Forelimb muscle (tissue), 1 donor: ENCODE measurements around the gene TMEM100. TPM values are rescaled to one million over a fixed set of nuclear protein-coding genes. Genes with fewer than 3 reads are reported as not detected.

Experiments
- DNase-seq: peaks from one replicate; pipeline ENCODE4 v3.0.0-alpha.2; 2013; ENCODE audit warnings: low read depth
- polyA plus RNA-seq: library from polyadenylated mRNA; unstranded; fragments of 120-200 nt; gene quantifications from one replicate; pipeline ENCODE4 v1.2.1, GENCODE V29; 2013; ENCODE audit not compliant: insufficient read length

Gene TMEM100
- polyA plus RNA-seq, 1 donor: 8.0 TPM

DNA sequence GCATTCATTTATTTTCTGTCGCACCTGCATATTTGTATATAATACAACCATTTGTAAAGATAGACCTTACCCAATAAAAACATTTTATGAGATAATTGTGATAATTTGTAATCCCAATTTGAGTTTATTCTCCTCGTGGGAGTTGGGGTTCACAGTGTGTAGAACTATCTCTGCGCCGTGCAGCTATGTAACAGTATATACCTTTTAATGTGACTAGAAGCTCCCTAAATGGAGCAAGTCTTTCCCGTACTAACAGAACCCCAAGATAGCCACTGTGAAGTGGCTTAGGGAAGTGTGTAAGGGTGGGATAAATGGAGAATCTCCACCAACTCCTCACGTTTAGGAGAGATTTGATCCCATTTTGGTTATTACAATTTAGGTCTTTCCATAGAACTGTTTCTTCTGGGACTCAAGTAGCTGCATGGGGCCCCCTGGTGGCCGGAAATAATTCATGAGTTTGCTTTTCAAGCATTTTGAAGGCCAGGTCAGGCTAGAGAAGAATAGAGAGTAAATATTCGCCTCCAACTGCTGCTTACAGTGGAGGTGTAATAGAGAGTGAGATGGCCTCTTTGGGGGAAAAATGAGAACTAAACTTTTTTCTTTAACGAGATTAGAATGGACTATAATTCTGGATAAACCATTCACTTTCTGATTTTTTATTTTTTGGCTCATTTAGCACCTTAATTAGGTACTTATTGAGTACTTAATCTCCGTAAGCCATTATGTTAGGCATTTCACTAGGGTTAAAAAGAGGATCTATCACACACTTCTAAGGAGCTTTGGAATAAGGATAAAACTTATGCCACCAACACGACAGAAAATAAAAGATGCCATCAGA lies 4.5 kb downstream of the TMEM100 start:
- peak; percentile 44 for DNase-seq

DNA sequence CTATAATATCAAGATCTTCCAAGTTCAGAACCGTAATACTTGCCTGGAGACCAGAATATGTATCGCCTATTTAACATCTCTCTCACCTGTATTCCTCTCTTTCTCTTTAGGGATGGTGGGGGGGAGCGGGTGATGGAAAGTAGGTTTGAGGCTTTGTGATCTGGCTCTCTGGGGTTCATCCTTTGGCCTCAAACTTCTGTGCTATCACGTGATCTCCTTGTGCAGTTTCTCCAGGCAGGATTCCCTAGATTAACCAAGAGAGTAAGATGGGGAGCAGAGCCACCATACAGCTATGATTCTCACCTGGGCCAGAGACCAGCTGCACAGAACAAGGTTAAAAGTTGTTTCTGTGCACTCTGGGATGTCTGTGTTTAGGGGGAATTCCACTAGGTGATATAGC lies 5.2 kb downstream of the TMEM100 start:
- DNase-seq: no peak

DNA sequence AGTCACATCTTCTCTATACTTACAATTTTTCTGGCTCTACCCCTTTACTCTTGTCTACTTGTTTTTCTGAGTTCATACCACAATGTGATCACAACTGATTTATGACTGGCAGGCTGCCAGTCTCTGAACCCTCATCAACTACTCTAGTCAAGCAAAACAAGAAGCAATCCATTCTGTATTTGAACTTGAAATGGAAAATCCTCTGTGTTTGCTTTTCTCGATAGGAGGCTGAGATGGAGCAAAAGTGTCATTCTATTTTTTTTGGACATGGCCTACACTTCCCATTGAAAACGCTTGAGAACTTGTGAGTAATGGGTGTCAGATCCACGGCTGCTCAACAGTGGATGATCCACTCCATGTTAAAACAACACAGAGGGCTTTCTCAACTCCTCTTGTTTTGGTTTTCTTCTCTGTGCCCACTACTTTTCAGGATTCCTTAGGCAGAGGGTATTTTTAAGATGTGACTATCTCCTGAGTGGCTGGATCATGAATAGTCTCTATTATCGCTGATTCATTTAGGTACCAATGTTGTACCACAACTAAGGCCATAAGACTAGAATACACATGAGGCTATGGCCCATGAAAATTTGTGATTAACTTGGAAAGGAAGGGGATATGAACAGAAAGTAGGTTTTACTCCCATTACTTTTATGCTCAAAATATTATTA lies 11.7 kb downstream of the TMEM100 start:
- no peak for DNase-seq

DNA sequence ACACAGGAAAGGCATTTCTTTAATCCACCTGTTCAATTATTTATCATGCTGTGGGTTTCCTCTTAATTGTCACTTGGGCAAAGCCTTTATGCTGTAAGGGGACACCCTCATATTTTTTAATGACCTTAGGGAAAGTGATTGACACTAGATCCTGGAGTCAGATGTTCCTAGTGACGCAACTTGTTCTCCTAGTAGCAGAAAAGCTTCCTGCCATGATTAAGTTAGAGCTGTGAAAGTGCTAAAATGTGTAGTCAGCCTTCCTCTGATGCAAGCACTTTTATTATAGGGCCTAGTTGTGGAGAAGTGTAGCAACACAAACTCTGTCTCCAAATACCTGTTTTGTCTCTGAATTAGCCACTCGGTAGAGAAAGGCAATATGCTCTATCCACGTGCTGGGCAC lies 12.3 kb downstream of the TMEM100 start:
- no peak for DNase-seq

DNA sequence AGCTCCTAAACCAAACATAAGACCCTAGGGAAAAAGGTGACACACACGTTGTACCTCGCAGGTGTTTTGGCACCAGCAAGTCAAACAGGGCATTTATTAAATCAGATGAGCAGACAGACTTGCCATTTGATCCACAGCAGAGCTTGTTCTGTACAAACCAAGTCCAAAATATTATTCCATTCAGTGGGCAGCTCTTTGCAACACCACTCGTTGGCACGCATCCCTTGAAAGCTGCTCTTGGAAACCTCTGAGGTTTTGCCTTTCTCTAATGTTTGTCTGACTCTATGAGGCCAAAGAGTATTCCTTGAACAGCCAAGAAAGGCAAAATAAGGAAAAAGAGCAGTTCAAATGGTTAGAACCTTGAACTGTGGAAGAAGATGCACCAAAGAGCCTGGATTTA lies 12.7 kb downstream of the TMEM100 start:
- DNase-seq: no peak

DNA sequence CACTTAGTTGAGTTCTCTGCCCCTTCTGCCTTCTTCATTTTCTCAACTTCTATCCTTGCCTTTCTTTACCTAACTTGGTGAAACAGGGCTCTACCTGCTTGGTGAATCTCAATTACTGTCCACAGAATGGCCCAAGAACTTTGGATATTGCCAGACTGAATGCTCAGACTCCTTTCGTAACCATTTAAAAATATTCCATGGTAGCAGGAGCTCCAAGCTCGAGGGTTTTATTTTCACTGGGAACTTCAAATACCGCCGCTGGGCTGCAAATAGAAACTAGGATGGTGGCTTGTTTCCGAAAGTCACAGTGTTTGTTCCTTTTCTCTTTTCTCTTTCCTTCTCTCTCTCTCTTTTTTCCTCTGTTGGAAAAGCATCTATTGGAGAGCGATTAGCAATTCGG lies 13.2 kb downstream of the TMEM100 start:
- no peak for DNase-seq

DNA sequence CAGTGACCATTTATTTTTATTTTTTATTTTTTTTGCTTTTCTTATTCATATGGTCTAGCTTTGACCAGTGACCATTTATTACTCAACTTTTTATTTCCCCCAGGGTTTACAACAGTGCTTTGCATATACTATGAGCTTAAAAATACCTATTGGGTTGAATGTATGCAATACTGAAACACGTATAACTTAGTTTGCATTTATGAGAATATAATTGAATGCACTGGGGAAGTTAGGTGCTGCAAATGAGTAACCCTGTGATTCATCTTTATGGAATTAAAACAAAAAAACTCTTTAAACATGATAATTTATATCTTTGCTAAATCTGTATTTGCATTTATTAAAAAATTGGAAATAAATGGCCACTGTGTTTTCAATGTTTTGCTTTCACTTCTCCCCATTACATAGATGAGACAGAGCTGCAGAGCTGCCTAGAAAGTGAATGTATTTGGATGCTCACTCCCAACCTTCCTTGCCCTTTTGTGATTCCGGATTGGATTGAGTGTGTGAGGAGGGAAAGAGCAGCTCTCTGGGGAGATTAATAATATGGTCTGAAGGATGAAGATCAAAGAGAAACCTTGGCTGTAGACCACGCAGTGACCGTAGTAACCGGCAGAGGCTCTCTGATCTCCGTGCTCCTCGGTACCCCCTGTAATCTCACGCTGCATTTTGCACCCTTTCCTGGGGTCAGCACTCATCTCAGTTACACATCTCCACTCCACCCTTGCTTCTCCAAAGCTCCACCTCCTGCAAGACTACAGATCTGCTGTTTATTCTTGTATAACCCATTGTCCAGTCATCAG lies 14.3 kb downstream of the TMEM100 start:
- DNase-seq: no peak

DNA sequence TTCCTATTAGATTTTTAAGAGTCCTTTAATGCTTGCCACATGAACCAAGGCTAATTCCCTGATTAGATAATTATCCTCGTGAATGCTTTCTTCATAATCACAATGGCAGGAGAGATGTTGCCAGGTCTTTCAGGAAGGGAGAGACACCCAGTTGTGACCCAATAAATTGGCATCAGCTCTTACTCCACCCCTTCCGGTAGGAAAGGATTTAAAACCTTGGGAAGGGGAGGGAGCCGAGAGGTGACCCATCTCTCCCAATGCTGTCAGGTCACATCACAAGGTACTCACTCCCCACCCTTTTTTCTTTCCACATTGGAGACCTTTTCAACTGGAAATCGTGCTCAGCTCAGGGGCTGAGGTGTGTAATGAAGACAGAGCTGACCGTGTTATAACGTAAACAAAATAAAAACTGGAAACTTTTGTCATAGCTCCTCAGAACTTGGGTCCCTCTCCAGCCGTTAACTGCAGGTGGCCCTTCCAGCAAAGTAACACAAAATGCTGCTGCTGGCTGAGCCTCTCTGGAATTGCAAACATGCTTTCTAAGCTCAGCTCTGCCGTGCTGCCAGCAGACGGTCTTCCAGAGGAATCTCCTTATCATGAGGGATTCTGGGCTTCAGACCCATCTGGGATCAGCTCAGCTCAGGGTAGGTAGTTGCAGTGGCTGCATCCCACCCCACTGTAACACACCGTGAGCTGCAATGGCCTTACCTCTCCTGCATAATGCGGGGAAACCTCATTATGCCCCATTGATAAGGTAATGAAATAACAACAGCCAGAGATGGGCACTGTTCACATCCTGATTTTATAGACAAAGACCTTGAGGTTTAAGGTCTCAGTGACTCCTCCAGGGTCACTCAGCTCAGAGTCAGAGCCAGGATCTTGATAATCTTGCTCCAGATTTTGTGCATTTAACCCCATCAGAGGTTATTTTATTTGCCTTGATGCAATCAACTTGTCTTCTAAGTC lies 15.6 kb downstream of the TMEM100 start:
- no peak for DNase-seq

DNA sequence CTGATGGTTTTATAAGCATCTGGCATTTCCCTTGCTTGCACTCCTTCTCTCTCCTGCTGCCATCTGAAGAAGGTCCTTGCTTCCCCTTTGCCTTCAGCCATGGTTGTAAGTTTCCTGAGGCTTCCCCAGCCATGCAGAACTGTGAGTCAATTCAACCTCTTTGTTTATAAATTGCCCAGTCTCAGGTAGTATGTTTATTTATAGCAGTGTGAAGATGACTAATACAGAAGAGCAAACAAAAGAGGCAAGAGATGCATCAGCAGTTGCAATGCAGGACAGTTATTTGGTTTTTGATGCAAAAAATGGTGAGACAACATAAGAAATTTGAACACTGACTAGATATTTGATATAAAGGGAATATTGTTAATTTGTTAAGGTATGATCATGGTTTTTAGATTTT lies 16.8 kb downstream of the TMEM100 start:
- no peak for DNase-seq

DNA sequence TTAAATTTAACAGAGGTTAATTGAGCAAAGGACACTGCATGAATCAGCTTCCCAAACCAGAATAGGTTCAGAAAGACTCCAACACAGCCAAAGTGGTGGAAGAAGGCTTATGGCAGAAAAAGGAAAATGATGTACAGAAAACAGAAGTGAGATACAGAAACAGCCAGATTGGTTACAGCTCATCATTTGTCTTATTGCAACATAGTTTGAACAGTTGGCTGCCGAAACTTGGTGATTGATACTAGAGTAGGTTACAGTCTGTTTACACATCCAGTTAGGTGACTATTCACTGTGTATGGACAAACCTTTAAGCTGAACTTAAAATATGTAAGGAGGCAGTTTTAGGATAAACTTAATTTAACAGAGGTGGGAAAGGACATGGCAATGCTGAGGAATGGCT lies 18.3 kb downstream of the TMEM100 start:
- DNase-seq: no peak

DNA sequence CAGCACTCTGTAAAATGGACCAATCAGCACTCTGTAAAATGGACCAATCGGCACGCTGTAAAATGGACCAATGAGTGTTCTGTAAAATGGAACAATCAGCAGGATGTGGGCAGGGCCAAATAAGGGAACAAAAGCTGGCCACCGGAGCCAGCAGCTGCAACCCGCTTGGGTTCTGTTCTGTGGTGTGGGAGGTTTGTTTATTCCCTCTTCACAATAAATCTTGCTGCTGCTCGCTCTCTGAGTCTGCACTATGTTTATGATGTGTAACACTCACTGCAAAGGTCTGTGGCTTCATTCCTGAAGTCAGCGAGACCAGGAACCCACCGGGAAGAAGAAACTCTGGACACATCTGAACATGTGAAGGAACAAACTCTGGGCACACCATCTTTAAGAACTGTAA lies 20.5 kb downstream of the TMEM100 start:
- DNase-seq: no peak

DNA sequence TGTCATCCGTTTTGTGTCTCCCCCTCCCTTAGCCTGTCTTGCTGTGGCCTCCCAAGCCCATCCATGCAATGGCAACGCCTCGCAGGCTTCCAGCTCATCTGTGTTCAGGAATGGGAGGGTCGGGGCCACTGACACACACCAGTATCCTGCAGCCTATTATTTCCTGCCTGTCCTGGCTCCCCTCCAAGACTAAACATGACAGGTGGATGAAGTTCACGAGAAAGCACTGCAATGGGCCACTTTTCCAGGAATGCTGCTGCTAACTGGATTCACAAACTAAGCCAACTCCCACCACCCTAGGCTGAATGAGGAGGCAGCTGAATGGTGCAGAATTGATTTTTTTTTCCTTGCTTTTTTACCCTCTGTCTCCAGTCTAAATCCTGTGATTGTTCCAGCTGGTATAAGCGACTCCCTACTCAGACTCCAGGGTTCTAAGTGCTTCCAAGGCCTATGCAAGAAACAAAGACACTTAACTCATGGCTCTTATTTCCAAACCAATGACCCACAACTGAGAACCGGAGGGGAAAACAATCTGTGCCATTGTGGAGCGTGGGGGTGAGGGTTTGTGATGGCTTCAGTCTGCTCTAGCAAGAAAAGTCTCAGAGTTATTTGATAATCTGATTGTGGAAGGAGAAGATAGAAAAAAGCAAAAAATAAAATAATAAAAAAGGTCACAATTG lies 23.3 kb downstream of the TMEM100 start:
- DNase-seq: no peak

DNA sequence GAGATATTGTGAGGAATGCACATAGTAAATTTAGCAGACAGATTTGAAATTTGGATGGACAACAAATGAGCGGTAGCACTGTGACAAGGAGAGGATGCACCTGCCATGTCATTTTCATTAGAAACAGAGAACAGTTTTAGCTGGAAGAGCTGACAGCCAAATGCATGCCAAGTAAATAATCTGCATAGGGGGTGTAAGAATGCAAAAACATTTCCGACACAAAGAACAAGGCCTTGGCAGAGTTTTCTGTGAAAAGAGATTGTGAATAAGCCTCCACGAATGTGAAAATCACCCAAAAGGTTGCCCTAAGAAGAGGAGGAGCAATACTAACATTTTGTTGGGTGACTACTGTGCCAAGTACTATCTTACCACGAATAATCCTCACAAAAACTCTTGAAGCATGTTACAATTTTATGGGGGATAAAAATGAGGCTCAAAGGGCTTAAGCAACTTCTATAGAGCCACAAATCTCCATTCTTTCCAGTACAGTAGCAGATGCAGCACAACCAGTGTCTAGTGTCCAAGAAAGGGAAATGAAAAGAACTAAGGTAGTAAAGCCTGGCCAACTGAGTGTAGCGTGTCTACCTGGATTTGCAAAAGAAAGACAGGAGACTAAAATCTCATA lies 28.3 kb downstream of the TMEM100 start:
- DNase-seq: no peak

DNA sequence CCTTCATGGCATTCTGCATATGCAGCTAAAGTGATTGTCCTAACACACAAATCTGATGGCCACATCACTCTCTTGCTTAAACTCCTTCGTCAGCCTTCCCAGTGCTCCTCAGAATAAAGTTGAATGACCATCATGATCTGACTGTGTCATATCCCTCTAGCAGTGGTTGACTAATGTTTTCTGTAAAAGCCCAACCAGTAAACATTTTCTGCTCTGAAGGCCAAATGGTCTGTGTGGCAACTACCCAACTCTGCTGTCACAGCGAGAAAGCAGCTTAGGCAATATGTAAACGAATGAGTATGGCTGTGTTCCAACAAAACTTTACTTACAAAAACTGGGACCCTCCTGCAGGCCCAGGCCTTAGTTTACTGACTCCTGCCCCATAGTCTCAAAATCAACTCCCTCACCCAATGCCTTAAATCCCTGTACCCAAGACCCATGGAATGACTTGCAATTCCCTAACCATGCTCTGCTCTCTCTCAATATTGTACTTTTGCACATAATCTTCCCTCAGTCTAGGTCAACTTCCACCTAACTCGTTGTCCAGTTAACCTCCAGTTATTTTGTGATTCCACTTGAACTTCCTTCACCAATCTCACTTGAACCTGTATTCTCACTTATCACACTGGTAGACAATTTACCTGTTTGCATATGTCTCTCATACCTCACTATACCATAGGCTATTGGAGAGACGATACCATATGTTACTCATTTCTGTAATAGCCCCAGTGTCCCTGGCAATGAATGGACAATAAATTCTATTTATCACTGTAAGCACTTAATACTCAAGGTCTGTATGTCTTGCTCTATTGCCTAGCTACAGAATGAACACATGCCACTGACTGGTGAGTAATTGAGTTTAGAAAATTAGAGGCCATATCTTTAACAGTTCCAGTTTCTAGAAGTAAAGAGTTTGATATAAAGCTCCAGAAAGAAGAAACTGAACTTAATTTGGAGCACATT lies 29.1 kb downstream of the TMEM100 start:
- peak; percentile 25 for DNase-seq

DNA sequence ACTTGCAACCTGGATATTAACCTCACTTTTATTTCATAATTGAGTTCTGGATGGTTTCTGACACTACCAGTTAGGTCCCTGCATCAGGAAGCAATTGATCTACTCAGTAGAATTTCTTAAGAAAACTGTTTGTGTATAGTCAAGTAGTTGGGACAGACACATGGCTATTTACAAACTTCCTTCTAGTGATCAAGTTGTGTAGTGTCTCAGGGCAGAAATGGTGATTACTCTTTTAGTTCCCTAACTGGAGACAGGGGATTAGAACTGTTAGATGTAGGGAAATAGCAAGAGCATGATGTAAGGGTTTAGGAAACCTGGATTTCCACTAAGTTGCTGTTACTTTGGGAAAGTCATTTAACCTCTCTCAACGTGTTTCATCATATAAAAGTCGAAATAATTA lies 30.4 kb downstream of the TMEM100 start:
- DNase-seq: no peak

DNA sequence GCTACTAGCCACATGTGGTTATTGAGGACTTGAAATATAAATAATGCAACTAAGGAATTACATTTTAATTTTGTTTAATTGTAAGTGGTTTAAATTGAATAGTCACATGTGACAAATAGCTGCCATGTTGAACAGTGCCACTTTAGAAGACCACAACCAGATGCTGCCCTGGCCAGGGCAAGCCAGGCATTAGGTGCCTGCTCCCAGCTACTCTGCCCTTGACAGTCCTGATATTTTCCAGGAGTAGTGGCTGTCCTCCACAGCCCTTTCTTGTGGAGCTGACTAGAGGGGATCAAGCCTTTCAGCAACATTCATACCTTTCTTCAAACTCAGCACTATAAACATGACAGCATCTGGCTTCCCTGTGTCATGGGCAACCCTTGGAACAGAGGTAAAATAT lies 31.0 kb downstream of the TMEM100 start:
- no peak for DNase-seq

DNA sequence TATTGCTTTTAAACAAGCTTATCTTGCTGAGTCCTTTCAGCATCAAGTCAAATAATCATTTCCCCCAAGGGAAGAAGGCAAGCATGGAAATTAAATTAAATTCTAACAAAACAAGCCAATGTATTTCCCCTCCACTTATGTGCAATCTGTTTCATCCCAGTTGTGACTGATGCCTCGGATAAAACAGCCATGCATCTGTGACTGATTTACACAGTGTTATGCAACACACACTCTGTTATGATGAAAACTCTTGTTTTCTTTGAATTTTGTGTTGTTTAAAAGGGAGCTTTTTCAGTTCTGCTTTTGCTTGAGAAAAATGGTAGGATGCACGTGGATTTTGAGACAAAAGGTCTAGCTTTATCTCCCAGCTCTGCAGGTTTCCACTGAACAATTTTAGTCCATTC lies 32.6 kb downstream of the TMEM100 start:
- DNase-seq: no peak

DNA sequence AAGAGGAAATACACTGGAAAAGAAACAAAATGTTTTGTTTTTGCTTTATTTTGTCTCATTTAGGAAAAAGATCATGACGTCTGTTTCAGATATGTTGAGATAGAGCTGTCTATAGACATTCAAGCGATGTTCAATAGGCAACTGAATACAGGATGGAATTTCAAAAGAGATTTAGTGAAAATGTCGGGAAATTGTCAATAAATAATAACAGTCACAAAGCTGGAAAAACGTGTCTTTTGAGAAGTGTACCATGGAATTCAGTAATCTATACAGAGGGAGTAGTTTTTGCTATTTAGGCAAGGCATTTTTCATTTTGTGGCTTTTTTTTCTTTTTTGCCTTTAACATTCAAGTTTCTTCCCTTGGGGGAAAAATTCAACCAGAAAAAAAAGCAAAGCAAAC lies 33.0 kb downstream of the TMEM100 start:
- no peak for DNase-seq

DNA sequence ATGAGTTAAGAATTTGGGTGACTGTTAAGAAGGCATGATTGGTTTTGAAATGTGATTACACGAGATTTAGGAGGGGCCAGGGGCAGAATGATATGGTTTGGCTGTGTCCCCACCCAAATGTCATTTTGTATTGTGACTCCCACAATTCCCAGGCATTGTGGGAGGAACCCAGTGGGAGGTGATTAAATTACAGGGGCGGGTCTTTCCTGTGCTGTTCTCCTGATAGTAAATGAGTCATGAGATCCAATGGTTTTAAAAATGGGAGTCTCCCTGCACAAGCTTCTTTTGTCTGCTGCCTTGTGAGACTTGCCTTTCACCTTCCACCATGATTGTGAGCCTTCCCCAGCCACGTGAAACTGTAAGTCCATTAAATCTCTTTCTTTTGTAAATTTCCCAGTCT lies 34.6 kb downstream of the TMEM100 start:
- DNase-seq: no peak
